LNCAP (cell line): ENCODE measurements around the gene HELT.

Source experiments
- TF ChIP-seq, protein P1 (sequence below): fragments of 450-650 bp; IDR thresholded peaks from 2 replicates; pipeline ENCODE4 v1.5.1; 2017; ENCODE audit warnings: mild to moderate bottlenecking

HELT gene

DNA sequence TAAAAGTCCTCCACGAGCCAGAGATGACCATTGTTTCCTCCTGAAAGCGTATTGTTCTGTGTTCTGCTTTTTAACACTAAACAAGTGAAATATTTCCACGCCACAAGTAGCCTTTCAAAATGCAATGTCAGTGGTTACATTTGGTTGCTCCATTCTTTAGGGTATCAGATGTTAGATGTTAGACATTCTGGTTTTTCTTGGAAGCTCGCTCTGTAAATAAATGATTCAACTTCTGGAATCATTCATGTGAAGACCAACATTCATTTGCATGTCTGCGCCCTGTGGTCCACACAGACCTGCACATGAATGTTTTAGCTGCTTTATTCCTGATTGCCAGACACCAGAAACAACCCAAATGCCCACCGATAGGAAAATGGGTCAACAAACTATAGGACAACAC lies 38.0 kb upstream of the HELT start:
- TF ChIP-seq, protein P1, sequence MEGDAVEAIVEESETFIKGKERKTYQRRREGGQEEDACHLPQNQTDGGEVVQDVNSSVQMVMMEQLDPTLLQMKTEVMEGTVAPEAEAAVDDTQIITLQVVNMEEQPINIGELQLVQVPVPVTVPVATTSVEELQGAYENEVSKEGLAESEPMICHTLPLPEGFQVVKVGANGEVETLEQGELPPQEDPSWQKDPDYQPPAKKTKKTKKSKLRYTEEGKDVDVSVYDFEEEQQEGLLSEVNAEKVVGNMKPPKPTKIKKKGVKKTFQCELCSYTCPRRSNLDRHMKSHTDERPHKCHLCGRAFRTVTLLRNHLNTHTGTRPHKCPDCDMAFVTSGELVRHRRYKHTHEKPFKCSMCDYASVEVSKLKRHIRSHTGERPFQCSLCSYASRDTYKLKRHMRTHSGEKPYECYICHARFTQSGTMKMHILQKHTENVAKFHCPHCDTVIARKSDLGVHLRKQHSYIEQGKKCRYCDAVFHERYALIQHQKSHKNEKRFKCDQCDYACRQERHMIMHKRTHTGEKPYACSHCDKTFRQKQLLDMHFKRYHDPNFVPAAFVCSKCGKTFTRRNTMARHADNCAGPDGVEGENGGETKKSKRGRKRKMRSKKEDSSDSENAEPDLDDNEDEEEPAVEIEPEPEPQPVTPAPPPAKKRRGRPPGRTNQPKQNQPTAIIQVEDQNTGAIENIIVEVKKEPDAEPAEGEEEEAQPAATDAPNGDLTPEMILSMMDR, result no peak

DNA sequence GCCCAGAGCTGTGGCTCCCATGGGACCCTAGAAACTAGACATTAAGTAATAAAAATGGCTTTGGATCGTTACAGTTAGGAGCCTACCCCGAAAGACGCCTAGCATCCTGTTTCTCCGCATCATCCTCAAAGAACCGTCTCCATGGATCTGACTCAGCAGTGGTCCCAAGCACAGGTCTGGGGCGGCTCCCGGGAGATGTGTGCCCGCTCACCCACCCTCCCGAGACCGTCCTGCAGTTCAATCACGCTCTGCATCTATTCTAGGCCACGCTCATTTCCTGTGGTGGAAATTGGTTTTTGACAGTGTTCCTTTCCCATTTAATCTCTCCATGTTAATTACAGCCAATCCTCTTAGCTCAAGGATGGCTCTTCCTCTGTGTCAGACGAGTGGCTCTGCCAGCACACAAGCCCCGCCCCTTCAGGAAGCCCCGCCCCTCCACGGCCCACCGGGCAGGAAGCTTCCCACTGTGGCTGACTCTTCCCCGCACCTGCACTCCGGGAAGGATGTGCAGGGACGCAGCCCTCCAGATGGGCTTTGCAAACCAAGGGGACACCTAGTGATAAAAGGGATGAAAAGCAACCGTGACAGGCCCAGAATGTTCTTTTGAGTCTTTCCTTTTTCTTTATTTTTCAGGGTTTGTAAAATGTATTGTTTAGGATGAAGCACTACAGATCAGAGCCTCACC lies 34.5 kb upstream of the HELT start:
- TF ChIP-seq, protein P1, result peak; percentile 44; the same call in 1 of the 2 replicates

DNA sequence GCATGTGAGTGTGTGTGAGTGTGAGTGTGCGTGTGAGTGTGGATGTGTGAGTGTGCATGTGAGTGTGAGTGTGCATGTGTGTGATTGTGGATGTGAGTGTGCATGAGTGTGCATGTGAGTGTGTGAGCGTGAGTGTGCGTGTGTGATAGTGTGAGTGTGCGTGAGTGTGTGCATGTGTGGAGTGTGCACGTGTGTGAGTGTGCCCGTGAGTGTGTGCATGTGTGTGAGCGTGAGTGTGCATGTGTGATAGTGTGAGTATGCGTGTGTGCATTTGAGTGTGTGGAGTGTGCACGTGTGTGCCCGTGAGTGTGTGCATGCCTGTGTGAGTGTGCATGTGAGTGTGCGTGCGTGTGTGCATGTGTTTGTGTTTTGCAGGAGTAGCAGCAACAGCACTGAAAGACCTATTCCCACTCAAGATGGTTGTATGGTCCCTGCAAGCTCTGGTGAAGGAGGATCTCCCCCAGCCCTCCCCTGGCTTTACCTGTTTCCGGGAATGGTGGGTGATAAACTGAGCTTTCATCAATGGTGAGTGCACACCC lies 30.7 kb upstream of the HELT start:
- TF ChIP-seq, protein P1, result no peak

DNA sequence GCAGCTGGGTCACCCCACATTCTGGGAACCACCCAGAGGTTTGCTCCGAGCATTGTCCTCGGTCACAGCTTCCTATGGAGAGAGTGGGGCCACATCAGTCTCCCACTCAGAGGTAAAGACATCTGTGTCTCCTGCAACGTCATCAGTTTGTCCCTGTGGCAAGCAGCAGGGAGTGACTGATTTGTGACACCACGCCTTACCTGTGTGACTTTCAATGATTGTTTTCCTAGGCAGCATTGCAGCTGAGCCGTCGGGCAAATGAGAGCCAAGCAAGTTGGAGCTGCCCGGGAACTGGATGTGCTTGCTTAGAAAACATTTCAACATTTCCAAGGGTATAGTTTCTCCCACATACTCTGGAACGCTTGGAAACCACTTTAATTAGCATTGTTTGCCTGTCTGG lies 29.7 kb upstream of the HELT start:
- TF ChIP-seq, protein P1, result no peak

DNA sequence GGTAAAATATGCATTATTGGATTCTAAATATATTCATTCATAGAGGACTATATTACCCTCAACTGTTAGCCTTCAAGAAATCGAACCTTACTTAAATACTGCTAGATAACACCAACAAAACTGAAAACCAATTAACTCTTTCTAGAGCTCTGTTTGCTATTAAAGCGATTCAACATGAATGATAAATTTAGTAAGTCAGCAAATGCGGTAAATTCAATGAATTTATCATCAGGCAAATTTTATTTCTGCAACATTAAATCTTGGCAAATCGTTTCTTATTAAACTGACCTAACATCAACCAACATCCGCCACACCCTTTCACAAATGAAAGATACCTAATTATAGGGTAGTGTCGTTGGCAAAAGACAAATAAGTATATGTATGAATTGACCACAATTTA lies 26.4 kb upstream of the HELT start:
- TF ChIP-seq, protein P1, result no peak

DNA sequence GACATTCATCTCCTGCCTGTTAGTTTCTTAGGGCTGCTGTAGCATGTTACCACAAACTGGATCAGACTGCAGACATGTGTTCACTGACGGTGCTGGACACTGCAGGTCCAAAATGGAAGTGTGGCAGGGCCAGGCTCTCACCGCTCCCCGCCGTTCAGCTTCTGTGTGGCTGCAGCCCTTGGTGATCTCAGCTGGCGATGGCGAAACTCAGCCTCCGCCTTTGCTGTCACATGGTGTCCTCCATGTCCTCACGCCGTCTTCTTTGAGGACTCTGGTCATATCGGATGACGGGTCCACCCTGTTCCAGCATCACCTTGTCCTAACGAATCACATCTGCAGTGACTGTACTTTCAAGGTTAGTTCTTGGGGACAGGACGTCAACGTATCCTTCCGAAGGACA lies 25.9 kb upstream of the HELT start:
- TF ChIP-seq, protein P1, result no peak

DNA sequence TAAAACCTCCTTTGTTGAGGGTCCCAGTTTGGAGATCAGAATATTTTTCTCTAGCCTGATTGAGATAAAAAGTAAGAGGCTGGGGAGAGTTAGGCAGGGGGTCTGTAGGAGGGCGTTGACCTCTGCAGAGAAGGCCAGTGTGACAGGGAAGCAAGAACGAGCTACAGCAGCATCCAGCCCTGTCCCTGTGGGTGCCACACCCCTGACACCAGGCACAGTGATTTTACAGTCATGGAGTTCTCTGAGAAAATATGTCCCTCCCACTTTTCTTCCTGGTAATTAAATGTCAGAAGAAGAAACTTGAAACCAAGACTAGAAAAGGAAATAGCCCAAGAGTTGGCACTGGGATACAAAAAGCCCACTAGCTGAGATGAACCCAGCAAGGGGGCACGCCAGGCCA lies 25.0 kb upstream of the HELT start:
- TF ChIP-seq, protein P1, result no peak
